Skeletal muscle tissue (tissue), 4 donors: Measurements from ENCODE around the gene ANKRD29. TPM values are rescaled to one million over a fixed set of nuclear protein-coding genes. Genes with fewer than 3 reads are reported as not detected.

Experiments
- H3K27ac ChIP-seq: one replicate; pipeline ENCODE4 v1.7.0; 2013; ENCODE audit warnings: mild to moderate bottlenecking, low read depth, low read length, inconsistent platforms
- H3K27me3 ChIP-seq, 3 donors: one replicate each; pipeline ENCODE4 v1.7.0; 2013; ENCODE audit warnings: low read length in 3 of 3; ENCODE audit not compliant: control insufficient read depth in 3 of 3, insufficient read depth in 3 of 3
- H3K36me3 ChIP-seq, 3 donors: one replicate each; pipeline ENCODE4 v1.7.0; 2013; ENCODE audit warnings: low read length in 3 of 3; ENCODE audit not compliant: control insufficient read depth in 3 of 3, insufficient read depth in 3 of 3
- H3K4me1 ChIP-seq, 3 donors: one replicate each; pipeline ENCODE4 v1.7.0; 2013; ENCODE audit warnings: low read length in 3 of 3, mild to moderate bottlenecking in 3 of 3; ENCODE audit not compliant: control insufficient read depth in 3 of 3, insufficient read depth in 3 of 3
- H3K4me3 ChIP-seq, 3 donors: one replicate each; pipeline ENCODE4 v1.7.0; 2013; ENCODE audit warnings: low read length in 3 of 3
- H3K9ac ChIP-seq, 3 donors: one replicate each; pipeline ENCODE4 v1.7.0; 2013; ENCODE audit warnings: low read length in 3 of 3, mild to moderate bottlenecking in 3 of 3, moderate library complexity in 2 of 3, low read depth in 1 of 3
- H3K9me3 ChIP-seq, 3 donors: one replicate each; pipeline ENCODE4 v1.7.0; 2013; ENCODE audit warnings: low read length in 3 of 3; ENCODE audit not compliant: control insufficient read depth in 3 of 3
- total RNA-seq: library from RNA; depleted of rRNA; stranded (reverse); fragments of >200 nt; gene quantifications from one replicate; pipeline ENCODE4 v1.2.3, GENCODE V29; 2014
- donor health status: Osteomylitis.

ANKRD29 gene
- total RNA-seq, 1 donor from 2014 or later: 3.7 TPM

- Histone ChIP-seq H3K9ac (no peak overlapping the region), H3K9me3 (no peaks in the 10 kb centered on the region), H3K36me3 (no peaks in the 10 kb centered on the region), H3K27ac (no peak overlapping the region), H3K27me3 (no peaks in the 10 kb centered on the region), H3K4me1 (no peaks in the 10 kb centered on the region), H3K4me3 (no peak overlapping the region)
Observed at GRCh38 chr18:23608211-23608610, 54.5 kb downstream of the ANKRD29 start.

- Histone ChIP-seq H3K36me3 (no peaks in the 10 kb centered on the region), H3K27ac (no peak overlapping the region), H3K9ac (no peak overlapping the region)
Observed at GRCh38 chr18:23605941-23606340, 56.8 kb downstream of the ANKRD29 start.

GRCh38 chr18:23599809-23600208 lies 62.9 kb downstream of the ANKRD29 start:
- H3K4me3 ChIP-seq: no peak overlapping the region
- H3K27me3 ChIP-seq: no peaks in the 10 kb centered on the region
- no peak overlapping the region for H3K9ac ChIP-seq
- H3K4me1 ChIP-seq: no peaks in the 10 kb centered on the region
- H3K36me3 ChIP-seq: no peaks in the 10 kb centered on the region
- no peak overlapping the region for H3K27ac ChIP-seq
- no peaks in the 10 kb centered on the region for H3K9me3 ChIP-seq

More at GRCh38 chr18:23605941-23606340, 56.8 kb downstream of the ANKRD29 start:
- Histone ChIP-seq H3K4me1 (no peaks in the 10 kb centered on the region), H3K27me3 (no peaks in the 10 kb centered on the region), H3K4me3 (no peak overlapping the region), H3K9me3 (no peaks in the 10 kb centered on the region)

- Histone ChIP-seq H3K9ac (no peak overlapping the region), H3K27me3 (peaks cover 0 to 3% (median 0%) of the 10 kb centered on the region in 3 donors), H3K36me3 (no peaks in the 10 kb centered on the region), H3K27ac (no peak overlapping the region), H3K4me3 (no peak overlapping the region), H3K9me3 (no peaks in the 10 kb centered on the region), H3K4me1 (no peaks in the 10 kb centered on the region)
Observed at GRCh38 chr18:23596183-23596582, 66.5 kb downstream of the ANKRD29 start.

- no peaks in the 10 kb centered on the region for H3K36me3 ChIP-seq
- no peak overlapping the region for H3K27ac ChIP-seq
- no peak overlapping the region for H3K4me3 ChIP-seq
- no peaks in the 10 kb centered on the region for H3K4me1 ChIP-seq
- no peak overlapping the region for H3K9ac ChIP-seq
- no peaks in the 10 kb centered on the region for H3K9me3 ChIP-seq
- H3K27me3 ChIP-seq: peaks cover 0 to 3% (median 0%) of the 10 kb centered on the region in 3 donors
Observed at GRCh38 chr18:23595591-23595990, 67.1 kb downstream of the ANKRD29 start.

- Histone ChIP-seq H3K27ac (no peak overlapping the region), H3K27me3 (peaks cover 0 to 4% (median 0%) of the 10 kb centered on the region in 3 donors), H3K9ac (no peak overlapping the region), H3K4me3 (no peak overlapping the region), H3K9me3 (no peaks in the 10 kb centered on the region), H3K4me1 (no peaks in the 10 kb centered on the region), H3K36me3 (no peaks in the 10 kb centered on the region)
Observed at GRCh38 chr18:23593720-23594119, 69.0 kb downstream of the ANKRD29 start.

- Histone ChIP-seq H3K27ac (no peak overlapping the region), H3K9me3 (no peaks in the 10 kb centered on the region), H3K4me1 (no peaks in the 10 kb centered on the region), H3K9ac (no peak overlapping the region), H3K27me3 (peaks cover 0 to 6% (median 0%) of the 10 kb centered on the region in 3 donors), H3K4me3 (no peak overlapping the region), H3K36me3 (no peaks in the 10 kb centered on the region)
Observed at GRCh38 chr18:23592911-23593310, 69.8 kb downstream of the ANKRD29 start.

GRCh38 chr18:23591011-23591410 lies 71.7 kb downstream of the ANKRD29 start:
- Histone ChIP-seq H3K4me3 (no peak overlapping the region), H3K9me3 (no peaks in the 10 kb centered on the region), H3K9ac (no peak overlapping the region), H3K27me3 (peaks cover 0 to 6% (median 0%) of the 10 kb centered on the region in 3 donors), H3K27ac (no peak overlapping the region), H3K4me1 (peaks cover 4 to 7% (median 6%) of the 10 kb centered on the region in 3 donors), H3K36me3 (no peaks in the 10 kb centered on the region)

GRCh38 chr18:23588836-23589560 lies 73.7 kb downstream of the ANKRD29 start:
- Histone ChIP-seq H3K9me3 (no peaks in the 10 kb centered on the region), H3K9ac (no peak overlapping the region), H3K4me3 (no peak overlapping the region), H3K27ac (no peak overlapping the region), H3K27me3 (peaks cover 0 to 6% (median 0%) of the 10 kb centered on the region in 3 donors), H3K4me1 (peaks cover 15 to 17% (median 16%) of the 10 kb centered on the region in 3 donors), H3K36me3 (no peaks in the 10 kb centered on the region)

GRCh38 chr18:23587220-23587642 lies 75.5 kb downstream of the ANKRD29 start:
- Histone ChIP-seq H3K4me1 (peaks cover 15 to 17% (median 16%) of the 10 kb centered on the region in 3 donors), H3K27ac (peak overlapping the region; percentile 100), H3K4me3 (peak overlapping the region; percentile 45 to 93 (median 69)), H3K27me3 (peaks cover 0 to 3% (median 0%) of the 10 kb centered on the region in 3 donors), H3K9me3 (no peaks in the 10 kb centered on the region), H3K36me3 (no peaks in the 10 kb centered on the region), H3K9ac (peak overlapping the region; percentile 30 to 60 (median 42))
